Measurements from ENCODE around the gene UBE2O.

- TF ChIP-seq CTCF (IDR thresholded peaks at IDR 0.05; ENCODE audit: low read depth, low read length, missing input control) (no peak), EGR1 (IDR thresholded peaks at IDR 0.05; ENCODE audit: low read depth in 2 of 2) (no peak), TAF1 (conservative IDR thresholded peaks at IDR 0.05) (no peak), JUND (IDR thresholded peaks at IDR 0.05) (no peak), MAX (IDR thresholded peaks at IDR 0.05) (no peak), YY1 (IDR thresholded peaks at IDR 0.05) (no peak), RAD21 (IDR thresholded peaks at IDR 0.05) (no peak), REST (IDR thresholded peaks at IDR 0.05) (no peak), GABPA (IDR thresholded peaks at IDR 0.05 in 1 of 2, conservative IDR thresholded peaks at IDR 0.05 in 1 of 2) (no peak)
These were observed 71.2 kb downstream of the UBE2O start for GRCh38 chr17:76381633-76382350.

Data from liver (tissue), 3 donors.